GM18499 (cell line): ENCODE results near the gene LCN10.
"Not testable (repeated sequence)": the region's sequence is repeated elsewhere in the genome, so short reads cannot be mapped to it uniquely, and the experiment has no call there.

Experiments used
- ATAC-seq: cut with Tn5 transposase; IDR thresholded peaks from one replicate; pipeline ENCODE4 v1.9.1; 2021; ENCODE audit warnings: moderate number of reproducible peaks; ENCODE audit not compliant: insufficient read depth, unreplicated experiment

Gene LCN10

GRCh38 chr9:136707849-136708517, 34.8 kb downstream of the LCN10 start:
- no peak for ATAC-seq

- no peak for ATAC-seq
These were observed 35.7 kb downstream of the LCN10 start for GRCh38 chr9:136707011-136707410.

GRCh38 chr9:136705564-136705963, 37.2 kb downstream of the LCN10 start:
- ATAC-seq: no peak

GRCh38 chr9:136704741-136705140, 38.0 kb downstream of the LCN10 start:
- ATAC-seq: not testable (repeated sequence)

GRCh38 chr9:136703276-136703860, 39.4 kb downstream of the LCN10 start:
- no peak for ATAC-seq

- no peak for ATAC-seq
These were observed 41.1 kb downstream of the LCN10 start for GRCh38 chr9:136701668-136702053.

- no peak for ATAC-seq
These were observed 41.6 kb downstream of the LCN10 start for GRCh38 chr9:136700959-136701667.

GRCh38 chr9:136700304-136700703, 42.4 kb downstream of the LCN10 start:
- no peak for ATAC-seq

GRCh38 chr9:136698635-136699246, 44.0 kb downstream of the LCN10 start:
- ATAC-seq: no peak

GRCh38 chr9:136697821-136698526, 44.8 kb downstream of the LCN10 start:
- ATAC-seq: no peak

- no peak for ATAC-seq
These were observed 45.5 kb downstream of the LCN10 start for GRCh38 chr9:136697146-136697820.

- ATAC-seq: no peak
These were observed 46.2 kb downstream of the LCN10 start for GRCh38 chr9:136696502-136696901.

GRCh38 chr9:136695955-136696354, 46.8 kb downstream of the LCN10 start:
- ATAC-seq: no peak

- ATAC-seq: no peak
These were observed 47.3 kb downstream of the LCN10 start for GRCh38 chr9:136695435-136695895.

GRCh38 chr9:136694872-136695247, 47.9 kb downstream of the LCN10 start:
- no peak for ATAC-seq

GRCh38 chr9:136694163-136694871, 48.4 kb downstream of the LCN10 start:
- no peak for ATAC-seq

GRCh38 chr9:136693490-136694162, 49.1 kb downstream of the LCN10 start:
- no peak for ATAC-seq

GRCh38 chr9:136693135-136693489, 49.6 kb downstream of the LCN10 start:
- ATAC-seq: no peak
